Astrocyte of the cerebellum (primary cell): Measurements from ENCODE around the gene DPYSL4.

ENCODE experiments used
- DNase-seq: peaks from one replicate; pipeline ENCODE4 v3.0.0-alpha.2; 2011; ENCODE audit warnings: low read depth
- H3K4me3 ChIP-seq: 2 replicates; pipeline ENCODE4 v1.5.1; 2011; ENCODE audit warnings: mild to moderate bottlenecking, low read depth, low read length, moderate library complexity
- in situ Hi-C: cut with HindIII; loops from 2 replicates; pipeline ENCODE4 v1.10.0; 2017; ENCODE audit warnings: low sequenced_read_pairs
- TF ChIP-seq, protein P1 (sequence below): IDR thresholded peaks from 2 replicates; pipeline ENCODE4 v1.5.1; 2012; ENCODE audit warnings: low read length, low read depth, moderate library complexity, mild to moderate bottlenecking; ENCODE audit errors: missing control alignments

The DPYSL4 gene

DNA sequence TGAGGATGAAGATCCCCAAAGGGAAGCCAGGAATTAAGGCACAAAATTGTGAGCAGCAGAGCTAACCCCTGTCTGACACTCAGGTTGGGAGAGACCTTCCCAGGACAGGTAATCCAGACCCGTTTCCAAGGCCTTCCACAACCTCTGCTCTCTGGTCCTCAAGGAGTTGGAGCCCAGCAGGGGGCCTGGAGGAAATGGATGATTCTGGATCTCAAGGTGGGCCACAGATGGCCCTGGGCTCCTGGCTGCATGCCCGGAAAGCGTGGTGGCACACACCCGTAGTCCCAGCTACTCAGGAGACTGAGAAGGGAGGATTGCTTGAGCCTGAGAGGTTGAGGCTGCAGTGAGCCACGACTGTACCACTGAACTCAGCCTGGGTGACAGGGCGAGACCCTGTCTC is 42.3 kb downstream of the DPYSL4 start:
- DNase-seq: no peak
- no peak overlapping the region for H3K4me3 ChIP-seq
- in situ Hi-C loops: no loop called here
- TF ChIP-seq, protein P1, sequence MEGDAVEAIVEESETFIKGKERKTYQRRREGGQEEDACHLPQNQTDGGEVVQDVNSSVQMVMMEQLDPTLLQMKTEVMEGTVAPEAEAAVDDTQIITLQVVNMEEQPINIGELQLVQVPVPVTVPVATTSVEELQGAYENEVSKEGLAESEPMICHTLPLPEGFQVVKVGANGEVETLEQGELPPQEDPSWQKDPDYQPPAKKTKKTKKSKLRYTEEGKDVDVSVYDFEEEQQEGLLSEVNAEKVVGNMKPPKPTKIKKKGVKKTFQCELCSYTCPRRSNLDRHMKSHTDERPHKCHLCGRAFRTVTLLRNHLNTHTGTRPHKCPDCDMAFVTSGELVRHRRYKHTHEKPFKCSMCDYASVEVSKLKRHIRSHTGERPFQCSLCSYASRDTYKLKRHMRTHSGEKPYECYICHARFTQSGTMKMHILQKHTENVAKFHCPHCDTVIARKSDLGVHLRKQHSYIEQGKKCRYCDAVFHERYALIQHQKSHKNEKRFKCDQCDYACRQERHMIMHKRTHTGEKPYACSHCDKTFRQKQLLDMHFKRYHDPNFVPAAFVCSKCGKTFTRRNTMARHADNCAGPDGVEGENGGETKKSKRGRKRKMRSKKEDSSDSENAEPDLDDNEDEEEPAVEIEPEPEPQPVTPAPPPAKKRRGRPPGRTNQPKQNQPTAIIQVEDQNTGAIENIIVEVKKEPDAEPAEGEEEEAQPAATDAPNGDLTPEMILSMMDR: no peak

DNA sequence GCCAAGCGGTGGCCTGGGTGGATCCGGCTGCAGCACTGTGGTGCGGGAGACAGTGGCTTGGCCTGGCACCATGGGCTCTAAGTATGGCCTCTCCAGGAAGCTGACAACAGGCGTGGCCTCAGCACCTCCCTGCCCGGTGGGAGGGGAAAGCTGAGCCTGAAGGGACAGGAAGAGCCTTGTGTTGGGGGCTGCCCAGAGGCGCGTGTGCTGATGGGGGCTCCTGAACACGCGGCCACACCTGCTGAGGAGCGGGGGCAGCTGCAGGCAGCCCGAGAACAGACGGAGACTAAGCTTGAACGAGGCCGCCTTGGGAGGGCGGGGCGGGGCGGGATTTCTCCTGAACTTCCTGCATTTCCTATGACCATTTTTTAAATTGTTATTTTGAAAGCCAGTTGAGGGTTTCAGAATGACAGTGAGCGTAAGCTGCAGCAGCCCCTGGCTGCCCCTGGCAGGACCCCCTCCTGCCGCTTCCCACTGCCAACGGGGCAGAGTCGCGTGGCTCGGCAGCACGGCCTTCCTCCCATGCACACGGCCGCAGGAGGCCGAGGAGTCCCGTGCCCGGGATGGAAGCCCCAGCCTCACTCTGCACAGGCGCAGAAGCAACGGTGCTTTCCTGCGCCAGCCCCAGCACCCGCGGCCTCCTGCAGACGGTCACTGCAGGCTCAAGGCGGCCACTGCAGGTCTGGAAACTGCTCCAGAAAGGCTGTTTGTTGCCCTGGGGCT is 43.2 kb downstream of the DPYSL4 start:
- TF ChIP-seq, protein P1: no peak
- no peak for DNase-seq
- H3K4me3 ChIP-seq: no peak overlapping the region
- in situ Hi-C loops: loop anchor here (5.0 to 10.0 kb wide), 3 partner anchors 47 to 425 kb away; no protein-coding TSS in a partner anchor

DNA sequence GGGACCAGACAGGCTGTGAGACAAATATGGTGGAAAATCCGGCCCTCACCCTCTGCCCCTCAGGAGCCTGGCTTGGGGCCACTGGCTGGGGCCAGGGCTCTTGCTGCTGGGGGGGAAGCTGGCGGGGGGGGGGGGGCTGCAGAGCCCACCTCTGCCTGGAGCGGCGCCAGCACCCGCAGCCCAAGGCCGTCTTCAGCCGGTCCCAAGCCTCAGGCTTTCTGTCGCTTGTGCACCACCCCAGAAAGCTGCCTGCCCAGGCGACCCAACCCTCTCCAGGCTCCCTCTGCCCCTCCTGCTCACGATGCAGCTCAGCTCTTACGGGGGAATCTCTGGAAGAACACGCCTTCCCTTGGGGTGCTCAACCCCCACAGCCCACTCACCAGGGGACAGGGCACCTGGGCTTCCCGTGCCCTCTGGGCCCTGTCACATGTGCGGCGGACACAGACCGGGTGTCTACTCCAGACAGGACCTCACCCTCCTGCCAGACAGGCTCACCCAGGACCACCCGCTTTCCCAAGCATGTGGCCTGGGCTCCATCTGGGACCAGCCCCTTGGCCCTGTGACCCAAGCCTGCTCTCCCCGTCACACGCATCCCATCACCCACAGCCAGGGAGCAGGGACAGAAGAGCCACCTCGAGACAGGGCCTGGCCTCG is 43.9 kb downstream of the DPYSL4 start:
- in situ Hi-C loops: loop anchor here (5.0 to 10.0 kb wide), 3 partner anchors 47 to 424 kb away; no protein-coding TSS in a partner anchor
- no peak for DNase-seq
- no peak overlapping the region for H3K4me3 ChIP-seq
- TF ChIP-seq, protein P1: no peak

DNA sequence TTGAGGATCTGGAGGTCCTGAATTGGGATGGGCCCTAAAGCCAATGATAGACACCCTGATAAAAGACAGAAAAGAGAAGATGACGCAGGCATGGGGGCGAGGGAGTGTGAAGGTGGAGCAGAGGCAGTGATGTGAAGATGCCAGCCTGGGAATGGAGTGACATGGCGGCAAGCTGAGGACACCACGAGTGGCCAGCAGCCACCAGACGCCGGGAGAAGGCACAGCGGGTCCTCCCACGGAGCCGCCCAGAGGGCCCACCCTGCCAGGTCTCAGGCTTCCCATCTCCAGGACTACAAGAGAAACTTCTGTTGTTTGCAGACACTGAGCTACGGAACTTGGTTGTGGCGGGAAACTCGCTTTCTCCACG is 44.9 kb downstream of the DPYSL4 start:
- DNase-seq: no peak
- TF ChIP-seq, protein P1: no peak
- no peak overlapping the region for H3K4me3 ChIP-seq
- in situ Hi-C loops: loop anchor here (5.0 to 10.0 kb wide), 3 partner anchors 46 to 423 kb away; no protein-coding TSS in a partner anchor

DNA sequence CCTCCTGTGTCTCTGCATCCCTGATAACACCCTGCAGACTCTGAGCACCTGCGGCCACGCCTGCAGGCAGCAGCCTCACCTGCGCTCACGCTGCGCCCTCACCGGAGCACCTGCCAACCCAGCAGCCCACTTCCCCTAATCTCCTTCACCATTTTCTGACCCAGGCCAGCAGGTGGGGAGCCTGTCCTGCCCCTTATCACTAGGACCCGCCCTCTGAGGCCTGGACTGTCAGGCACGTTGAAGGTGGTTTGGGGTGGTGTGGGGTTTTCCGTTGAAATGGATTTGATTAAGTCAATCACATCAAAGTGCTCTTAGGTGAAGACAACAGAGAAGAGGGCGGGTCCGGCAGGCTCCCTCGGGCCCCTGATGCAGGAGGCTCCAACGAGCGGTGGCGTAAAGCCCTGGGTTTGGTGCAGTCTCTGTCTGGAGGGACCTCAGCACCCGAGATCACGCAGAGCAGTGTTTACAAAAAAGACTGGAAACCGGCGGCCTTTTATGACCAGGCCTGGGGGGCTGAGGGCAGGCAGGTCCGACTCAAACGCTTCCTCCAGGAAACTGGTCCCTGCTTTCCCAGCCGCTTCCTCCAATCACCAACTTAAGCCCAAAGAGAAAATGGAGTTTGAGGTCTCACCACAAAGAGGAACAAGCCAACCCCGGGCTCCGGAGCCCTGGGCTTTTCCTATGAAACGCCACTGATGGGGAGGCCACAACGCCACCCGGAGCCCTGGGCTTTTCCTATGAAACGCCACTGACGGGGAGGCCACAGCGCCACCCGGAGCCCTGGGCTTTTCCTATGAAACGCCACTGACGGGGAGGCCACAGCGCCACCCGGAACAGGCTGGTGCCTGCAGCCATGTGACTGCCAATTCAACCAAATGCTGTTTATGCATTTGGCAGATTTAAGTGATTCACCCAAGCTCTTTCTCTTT is 45.5 kb downstream of the DPYSL4 start:
- no peak for DNase-seq
- TF ChIP-seq, protein P1: no peak
- no peak overlapping the region for H3K4me3 ChIP-seq
- in situ Hi-C loops: loop anchor here (5.0 to 10.0 kb wide), 3 partner anchors 45 to 423 kb away; no protein-coding TSS in a partner anchor

DNA sequence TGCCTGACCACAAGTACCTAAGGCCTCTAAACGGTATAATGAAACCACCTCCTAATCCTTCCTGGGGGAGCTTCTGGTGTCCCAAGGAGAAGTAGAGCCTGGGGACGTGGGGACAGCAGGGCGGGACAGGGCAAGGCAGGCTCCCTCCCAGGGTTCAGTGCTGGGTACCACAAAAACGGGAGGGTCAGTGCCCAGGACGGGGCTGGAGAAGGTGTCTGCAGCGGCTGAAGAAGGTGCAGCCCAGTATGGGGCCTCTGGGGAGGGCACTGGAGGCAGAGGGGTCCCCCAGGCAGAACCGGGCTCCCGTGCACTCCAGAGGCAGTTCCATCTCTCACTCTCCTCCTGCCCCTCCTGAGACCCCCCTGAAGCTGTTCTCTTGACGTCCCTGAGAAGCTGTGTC is 46.2 kb downstream of the DPYSL4 start:
- H3K4me3 ChIP-seq: no peak overlapping the region
- TF ChIP-seq, protein P1: no peak
- no peak for DNase-seq
- in situ Hi-C loops: loop anchor here (5.0 to 10.0 kb wide), 3 partner anchors 44 to 422 kb away; no protein-coding TSS in a partner anchor
